Suppressor macrophage treated with lipopolysaccharide for 1 hour (primary cell): Measurements from ENCODE around the gene C1orf198.
A peak's percentile ranks its signal among the peaks of the same experiment; 100 is the strongest.

Experiments
- DNase-seq, 3 donors: peaks; one replicate each; pipeline ENCODE4 v3.0.0-alpha.2; 2020 to 2022

The C1orf198 gene

GRCh38 chr1:230807029-230807428 lies 61.3 kb downstream of the C1orf198 start:
- no peak for DNase-seq

DNA sequence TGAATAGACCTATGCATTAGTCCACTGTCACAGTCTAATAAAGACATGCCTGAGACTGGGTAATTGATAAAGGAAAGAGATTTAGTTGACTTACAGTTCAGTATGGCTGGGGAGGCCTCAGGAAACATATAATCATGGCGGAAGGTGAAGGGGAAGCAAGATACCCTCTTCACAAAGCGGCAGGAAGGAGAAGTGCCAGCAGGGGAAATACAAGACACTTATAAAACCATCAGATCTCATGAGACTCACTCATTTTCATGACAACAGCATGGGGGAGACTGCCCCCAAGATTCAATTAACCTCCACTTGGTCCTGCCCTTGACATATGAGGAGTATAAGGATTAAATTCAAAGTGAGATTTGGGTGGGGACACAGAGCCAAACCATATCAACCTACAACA lies 61.8 kb downstream of the C1orf198 start:
- no peak for DNase-seq

GRCh38 chr1:230804396-230804795 lies 63.9 kb downstream of the C1orf198 start:
- no peak for DNase-seq

- no peak for DNase-seq
Measured at GRCh38 chr1:230800891-230801840, 67.2 kb downstream of the C1orf198 start.

DNA sequence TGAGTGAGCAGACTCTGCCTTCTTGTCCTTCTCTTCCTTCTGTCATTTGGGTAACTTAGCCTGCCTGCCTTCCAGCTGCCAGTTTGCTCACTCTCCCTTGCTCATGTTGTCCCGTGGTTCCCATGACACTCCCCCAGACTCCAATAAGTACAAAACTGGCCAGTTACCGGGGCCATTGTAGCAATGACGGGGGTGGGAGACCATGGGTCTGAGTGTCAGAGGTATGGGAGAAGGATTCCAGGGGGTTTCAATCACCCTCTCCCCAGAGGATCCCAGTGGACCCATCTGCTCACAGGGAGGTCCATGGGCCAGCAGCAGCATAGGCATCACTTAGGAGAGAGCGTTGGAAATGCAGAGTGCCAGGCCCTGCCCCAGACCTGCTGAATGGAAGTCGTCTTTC lies 69.8 kb downstream of the C1orf198 start:
- no peak for DNase-seq

DNA sequence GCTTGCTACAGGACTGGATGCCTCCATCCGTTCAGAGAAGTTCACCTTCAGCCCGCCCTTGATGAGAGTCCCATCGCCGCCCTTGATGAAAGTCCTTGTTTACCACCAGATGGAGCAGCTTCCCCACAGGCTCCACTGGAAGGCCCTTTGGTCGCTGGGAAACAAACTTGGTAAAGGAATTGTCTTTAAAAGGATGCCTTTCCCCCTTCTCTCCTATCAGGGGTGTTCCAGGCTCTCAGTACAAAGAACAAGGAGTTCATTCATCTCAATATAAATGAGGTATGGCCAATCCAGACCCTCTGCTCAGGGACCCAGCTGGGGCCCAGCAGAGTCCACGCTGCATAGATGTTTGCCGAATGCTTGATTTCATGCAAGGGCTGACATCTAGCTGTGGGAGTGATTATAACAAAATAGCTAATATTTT lies 70.4 kb downstream of the C1orf198 start:
- peak; percentile 49 to 58 (median 55) for DNase-seq

- DNase-seq, result no peak
Measured at GRCh38 chr1:230797376-230797920, 70.9 kb downstream of the C1orf198 start.

GRCh38 chr1:230796626-230797025 lies 71.7 kb downstream of the C1orf198 start:
- no peak for DNase-seq

DNA sequence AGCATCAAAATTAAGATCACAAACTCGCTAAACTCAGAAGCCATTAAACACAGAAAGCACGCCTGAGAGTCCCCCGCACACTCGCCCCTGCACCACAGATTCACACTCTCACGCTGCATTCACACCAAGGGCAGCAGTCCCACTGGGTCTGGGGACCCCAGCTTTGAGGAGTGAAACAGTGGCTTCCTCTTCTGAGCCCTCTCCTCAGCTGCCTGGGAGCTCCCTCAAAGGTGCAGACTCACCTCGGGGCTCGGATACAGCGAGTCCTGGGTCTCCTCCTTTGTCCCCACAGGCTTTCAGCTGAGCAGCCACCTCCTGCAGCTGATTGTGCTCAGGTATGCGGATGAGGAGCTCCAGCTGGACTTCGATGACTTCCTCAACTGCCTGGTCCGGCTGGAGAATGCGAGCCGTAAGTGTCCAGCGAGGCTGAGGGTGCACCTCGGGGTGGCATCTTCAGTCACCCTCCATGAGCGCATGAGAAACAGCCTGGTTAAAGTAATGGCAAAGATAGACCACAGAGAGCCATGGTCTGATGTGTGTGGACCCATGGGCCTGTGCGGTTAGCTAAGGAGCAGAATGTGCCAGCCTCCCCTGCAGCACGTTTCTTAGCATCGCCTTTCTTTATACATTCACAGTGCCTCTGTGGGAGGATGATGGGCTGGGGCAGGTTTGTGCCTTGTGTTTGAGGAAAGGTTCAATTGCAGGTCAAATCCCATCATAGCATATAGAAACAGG lies 73.3 kb downstream of the C1orf198 start:
- DNase-seq, result no peak

DNA sequence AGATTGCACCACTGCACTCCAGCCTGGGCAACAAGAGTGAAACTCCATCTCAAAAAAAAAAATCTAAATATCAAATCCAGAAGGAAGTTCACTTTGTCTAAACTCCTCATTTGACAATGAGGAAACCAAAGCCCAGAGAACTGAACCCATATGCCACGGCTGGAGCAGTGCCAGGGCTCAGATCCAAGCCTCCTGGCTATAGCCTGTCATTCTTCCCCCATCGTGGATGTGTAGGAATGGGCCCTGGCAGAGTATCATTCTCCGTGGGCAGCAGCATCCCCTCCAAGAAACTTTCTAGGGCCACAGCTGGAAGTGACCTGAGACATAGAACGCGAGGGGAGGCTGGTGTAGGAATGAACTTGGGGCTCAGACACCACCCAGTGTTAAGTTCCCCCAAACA lies 73.9 kb downstream of the C1orf198 start:
- no peak for DNase-seq

- DNase-seq, result no peak
Measured at GRCh38 chr1:230793463-230793745, 74.9 kb downstream of the C1orf198 start.

GRCh38 chr1:230792691-230793462 lies 75.4 kb downstream of the C1orf198 start:
- DNase-seq, result peak in 1 of 3 donors; percentile 5

DNA sequence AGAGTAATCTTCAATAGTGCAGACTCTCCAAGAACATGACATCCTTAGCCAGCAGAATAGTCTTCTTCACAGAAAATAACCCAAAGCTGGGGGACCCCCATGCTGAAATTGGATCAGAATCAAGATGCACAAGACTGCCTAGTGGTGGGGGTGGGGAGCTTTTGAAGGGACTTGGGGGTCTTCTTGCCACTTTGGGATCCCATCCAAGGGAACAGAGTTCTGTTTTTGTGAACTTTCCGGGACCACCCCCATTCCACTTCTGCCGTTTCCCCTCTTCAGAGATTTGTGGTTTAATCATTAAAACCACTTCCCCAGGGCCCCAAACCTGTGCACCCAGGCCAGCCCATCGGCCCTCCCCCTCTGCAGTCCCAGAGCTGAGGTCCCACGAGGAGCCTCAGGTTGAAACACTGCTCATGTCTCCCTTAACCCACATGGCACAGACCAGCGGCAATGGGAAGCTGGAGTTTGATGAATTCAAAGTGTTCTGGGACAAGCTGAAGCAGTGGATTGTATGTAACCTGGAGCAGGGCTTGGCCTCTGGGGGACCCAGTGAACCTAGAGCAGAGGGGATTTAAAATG lies 76.2 kb downstream of the C1orf198 start:
- no peak for DNase-seq

- no peak for DNase-seq
Measured at GRCh38 chr1:230790026-230790425, 78.3 kb downstream of the C1orf198 start.

DNA sequence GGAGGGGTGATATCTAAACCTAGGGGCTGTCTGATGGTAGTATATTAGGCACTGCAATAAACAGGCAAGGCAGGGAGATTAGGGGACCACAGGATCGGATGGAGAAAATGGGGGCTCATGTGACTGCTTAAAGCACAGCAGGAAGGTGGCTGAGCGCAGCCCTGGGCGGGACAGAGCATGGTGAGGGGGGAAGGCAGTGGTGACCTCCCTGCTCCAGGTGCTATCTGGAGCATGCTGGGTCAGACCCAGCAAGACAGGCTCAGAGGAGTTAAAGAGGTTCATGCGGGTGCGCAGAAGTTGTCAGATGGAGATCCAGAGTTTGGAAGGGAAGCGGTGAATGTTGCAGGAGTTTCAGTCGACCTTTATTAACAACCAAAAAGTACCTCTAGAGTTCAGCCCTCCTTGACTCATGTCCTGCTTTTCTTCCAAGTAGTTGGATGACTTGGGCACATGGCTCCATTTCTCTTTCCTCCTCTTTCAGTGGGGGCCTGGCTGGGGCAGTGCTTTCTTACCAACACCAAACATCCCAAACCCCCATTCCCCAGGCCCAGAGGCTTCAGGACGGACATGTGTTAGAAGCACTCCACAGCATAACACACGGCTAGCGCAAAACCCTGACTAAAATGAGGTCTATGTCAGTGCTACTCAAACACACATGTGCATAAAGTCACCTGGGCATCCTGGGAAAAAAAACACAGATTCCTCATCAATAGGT lies 79.6 kb downstream of the C1orf198 start:
- no peak for DNase-seq

- DNase-seq, result no peak
Measured at GRCh38 chr1:230787471-230787870, 80.8 kb downstream of the C1orf198 start.
